HepG2 (cell line): ENCODE results near the gene CCR8. TPM values are rescaled to one million over a fixed set of nuclear protein-coding genes. Genes with fewer than 3 reads are reported as not detected.

Source experiments
- ATAC-seq: fragments of 200-7000 bp; cut with Tn5 transposase; 3 replicates; pipeline ENCODE4 v1.9.1; 2020; ENCODE audit warnings: mild to moderate bottlenecking, moderate library complexity
- BruUV-seq: library from RNA; stranded (reverse); fragments of 400-500 nt; replicated peaks from 2 replicates; lab custom pipeline; 2021; lab: Mats Ljungman, UMichigan
- CTCF ChIA-PET: fragments of 300-600 bp; formaldehyde crosslinking; extraction: SDS; loops from one replicate; lab custom pipeline; 2021; ENCODE audit warnings: low total read pairs, inconsistent platforms, low intra/inter-chr PET ratio; lab: Yijun Ruan, JAX
- POLR2A ChIA-PET: fragments of 350-600 bp; sonication (Branson Sonifier 250); formaldehyde crosslinking; loops from one replicate; lab custom pipeline; 2020; ENCODE audit warnings: antibody characterized with exemption, inconsistent platforms; lab: Yijun Ruan, JAX
- DNase-seq: peaks from one replicate; pipeline ENCODE4 v3.0.0-alpha.2; 2015; ENCODE audit warnings: low spot score
- FAIRE-seq: peaks from 3 replicates; lab custom pipeline; 2011; peaks lifted over from hg19 to GRCh38; lab: Jason Lieb, UNC
- H2AFZ ChIP-seq: one replicate; pipeline ENCODE4 v1.6.1; 2011; ENCODE audit warnings: low read length, inconsistent platforms
- H3K27ac ChIP-seq: fragments of 300-600 bp; 3 replicates; pipeline ENCODE4 v1.8.0; 2011; ENCODE audit warnings: mixed run types, mild to moderate bottlenecking, mixed read lengths, low read length, inconsistent platforms; ENCODE audit not compliant: insufficient read depth; ENCODE audit errors: extremely low read length
- H3K27me3 ChIP-seq, 2 experiments: fragments of 200-600 bp in 1 of 2; 2 replicates in 1 of 2; 3 replicates in 1 of 2; pipeline versions ENCODE4 v1.6.0 to v1.8.0; 2011; ENCODE audit warnings: low read length in 2 of 2, mild to moderate bottlenecking in 2 of 2, moderate library complexity in 2 of 2, inconsistent platforms in 1 of 2; ENCODE audit not compliant: insufficient read depth in 2 of 2, control insufficient read depth in 1 of 2
- H3K36me3 ChIP-seq, 2 experiments: fragments of 200-600 bp in 1 of 2; replicated peaks in 1 of 2; 2 replicates in 1 of 2; 3 replicates in 1 of 2; pipeline versions ENCODE4 v1.5.1 to v1.8.0; 2011; ENCODE audit warnings: low read length in 2 of 2, inconsistent platforms in 1 of 2; ENCODE audit not compliant: insufficient read depth in 2 of 2, control insufficient read depth in 1 of 2
- H3K4me1 ChIP-seq: 2 replicates; pipeline ENCODE4 v1.5.1; 2012; ENCODE audit warnings: low read length, inconsistent platforms; ENCODE audit not compliant: insufficient read depth
- H3K4me2 ChIP-seq: 2 replicates; pipeline ENCODE4 v1.6.0; 2011; ENCODE audit warnings: low read depth, low read length, inconsistent platforms
- H3K4me3 ChIP-seq, 3 experiments: fragments of 200-600 bp in 1 of 3; sonication (generic), shearing (Covaris generic) in 1 of 3; replicated peaks in 1 of 3; 2 replicates each; pipeline ENCODE4 v1.5.1; 2011 to 2016; ENCODE audit warnings: low read length in 3 of 3, inconsistent platforms in 2 of 3, low read depth in 2 of 3, mild to moderate bottlenecking in 2 of 3, control low read depth in 1 of 3, mixed read lengths in 1 of 3; ENCODE audit not compliant: insufficient read depth in 1 of 3
- H3K79me2 ChIP-seq: one replicate; pipeline ENCODE4 v1.6.1; 2011; ENCODE audit warnings: low read length, inconsistent platforms; ENCODE audit not compliant: insufficient read depth
- H3K9ac ChIP-seq: 2 replicates; pipeline ENCODE4 v1.6.0; 2011; ENCODE audit warnings: mild to moderate bottlenecking, low read depth, low read length, inconsistent platforms; ENCODE audit not compliant: insufficient read depth
- H3K9me3 ChIP-seq: 2 replicates; pipeline ENCODE4 v1.5.1; 2012; ENCODE audit warnings: mild to moderate bottlenecking, low read length
- H4K20me1 ChIP-seq: 2 replicates; pipeline ENCODE4 v1.6.0; 2011; ENCODE audit warnings: inconsistent platforms, mild to moderate bottlenecking, low read length, moderate library complexity; ENCODE audit not compliant: insufficient read depth
- GATAD2A ChIP-seq: IDR thresholded peaks from 2 replicates; pipeline ENCODE4 v1.6.1; 2016
- IKZF4 ChIP-seq: sonication (generic); formaldehyde crosslinking; IDR thresholded peaks from 2 replicates; pipeline ENCODE4 v1.5.1; 2020; ENCODE audit warnings: borderline replicate concordance, mild to moderate bottlenecking, low read depth, missing genetic modification reagents; ENCODE audit errors: not compliant biosample characterization
- NR2F6 ChIP-seq, 2 experiments: IDR thresholded peaks; 2 replicates each; pipeline ENCODE4 v1.6.1; 2016; ENCODE audit warnings: antibody characterized with exemption in 1 of 2, mild to moderate bottlenecking in 1 of 2
- SOX6 ChIP-seq, 2 experiments: fragments of 450-650 bp in 1 of 2; sonication (generic) in 1 of 2; formaldehyde crosslinking in 1 of 2; IDR thresholded peaks; 2 replicates each; pipeline versions ENCODE4 v1.4.0 to v1.6.1; 2017 to 2020; ENCODE audit warnings: antibody characterized with exemption in 1 of 2, mild to moderate bottlenecking in 1 of 2, missing genetic modification reagents in 1 of 2
- ZFX ChIP-seq: sonication (generic); formaldehyde crosslinking; IDR thresholded peaks from 2 replicates; pipeline ENCODE4 v1.4.0; 2020; ENCODE audit warnings: mild to moderate bottlenecking, low read depth, missing genetic modification reagents, moderate library complexity
- ZNF350 ChIP-seq: sonication (generic); formaldehyde crosslinking; IDR thresholded peaks from 2 replicates; pipeline ENCODE4 v1.4.0; 2020; ENCODE audit warnings: mild to moderate bottlenecking, low read depth, missing genetic modification reagents, borderline replicate concordance
- ZNF670 ChIP-seq: sonication (generic); formaldehyde crosslinking; IDR thresholded peaks from 2 replicates; pipeline ENCODE4 v1.8.0; 2022; ENCODE audit warnings: mild to moderate bottlenecking, missing genetic modification reagents, borderline replicate concordance
- ZNF839 ChIP-seq: sonication (generic); formaldehyde crosslinking; IDR thresholded peaks from 2 replicates; pipeline ENCODE4 v1.4.0; 2020; ENCODE audit warnings: missing genetic modification reagents, mild to moderate bottlenecking, borderline replicate concordance
- WGBS: methylation state at CpG from one replicate; pipeline ENCODE4 v1.1.6; 2017; ENCODE audit warnings: low lambda C conversion rate; 5-methylcytosine and 5-hydroxymethylcytosine counted together
- in situ Hi-C: cut with HindIII; loops from 2 replicates; pipeline ENCODE4 v1.10.0; 2017; ENCODE audit warnings: low pct_unique_long_range_greater_than_20kb; ENCODE audit not compliant: extremely low pct_ligation_motif_present
- intact Hi-C: fragments of 100-400 bp; cut with micrococcal nuclease; formaldehyde crosslinking; loops from one replicate; pipeline ENCODE4 v1.10.0; 2022; ENCODE audit not compliant: unreplicated experiment
- polyA plus RNA-seq, 8 experiments: library from polyadenylated mRNA; depleted of rRNA in 3 of 8; stranded (reverse) in 7 of 8; unstranded in 1 of 8; fragments of >200 nt; fragmentation: Illumina TruSeq in 4 of 8; extraction: Trizol in 4 of 8; gene quantifications; 2 replicates each; pipeline versions ENCODE4 v1.2.1 to v1.2.3, GENCODE V29; 2011 to 2016; ENCODE audit warnings: low read depth in 4 of 8, missing spikeins in 1 of 8, mixed read lengths in 1 of 8; ENCODE audit not compliant: insufficient read depth in 1 of 8
- total RNA-seq, 5 experiments: library from RNA; depleted of rRNA; stranded (reverse); fragments of >200 nt; fragmentation: Illumina TruSeq; extraction: Trizol; gene quantifications; 2 replicates each; pipeline ENCODE4 v1.2.3, GENCODE V29; 2016; ENCODE audit warnings: low read depth in 1 of 5
- TF ChIP-seq, protein P1 (sequence below): sonication (generic); formaldehyde crosslinking; IDR thresholded peaks from 2 replicates; pipeline ENCODE4 v1.4.0; 2020; ENCODE audit warnings: missing genetic modification reagents

Gene CCR8
- total and polyA plus RNA-seq, 2 of the 13 experiments (the other 11 are each of a cell fraction or from before 2014, with no cell fraction given): not detected

DNA sequence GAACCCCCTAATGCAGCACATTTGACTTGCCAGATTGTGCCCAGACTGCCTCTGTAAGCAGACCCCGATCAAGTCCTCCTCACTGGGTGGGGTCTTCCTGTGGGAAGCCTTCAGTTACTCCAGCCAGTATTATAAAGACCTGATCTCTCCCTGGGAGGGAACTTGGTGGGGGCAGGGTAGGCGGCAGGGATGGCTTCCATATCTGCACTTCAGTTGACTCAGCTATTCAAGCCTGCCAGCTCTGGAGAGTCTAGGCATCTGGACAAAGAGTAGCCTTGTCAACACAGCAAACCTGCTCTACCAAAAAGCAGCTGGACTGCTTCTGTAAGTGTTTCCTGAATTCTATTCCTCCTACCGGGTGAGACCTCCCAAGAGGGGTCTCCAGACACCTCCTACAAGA lies 32.7 kb downstream of the CCR8 start:
- intact Hi-C loops: no loop called here
- ATAC-seq (peak; percentile 73), FAIRE-seq (no peak), DNase-seq (no peak)
- Histone ChIP-seq H3K79me2 (no peaks in the 10 kb centered on the region), H3K27ac (no peak overlapping the region), H4K20me1 (no peaks in the 10 kb centered on the region), H3K27me3 (no peaks in the 10 kb centered on the region), H3K4me3 (no peak overlapping the region), H3K9me3 (no peaks in the 10 kb centered on the region), H2AFZ (no peak overlapping the region), H3K4me2 (peak overlapping the region; percentile 30), H3K36me3 (no peaks in the 10 kb centered on the region), H3K9ac (no peak overlapping the region), H3K4me1 (peaks cover 19% of the 10 kb centered on the region)
- TF ChIP-seq, protein P1, sequence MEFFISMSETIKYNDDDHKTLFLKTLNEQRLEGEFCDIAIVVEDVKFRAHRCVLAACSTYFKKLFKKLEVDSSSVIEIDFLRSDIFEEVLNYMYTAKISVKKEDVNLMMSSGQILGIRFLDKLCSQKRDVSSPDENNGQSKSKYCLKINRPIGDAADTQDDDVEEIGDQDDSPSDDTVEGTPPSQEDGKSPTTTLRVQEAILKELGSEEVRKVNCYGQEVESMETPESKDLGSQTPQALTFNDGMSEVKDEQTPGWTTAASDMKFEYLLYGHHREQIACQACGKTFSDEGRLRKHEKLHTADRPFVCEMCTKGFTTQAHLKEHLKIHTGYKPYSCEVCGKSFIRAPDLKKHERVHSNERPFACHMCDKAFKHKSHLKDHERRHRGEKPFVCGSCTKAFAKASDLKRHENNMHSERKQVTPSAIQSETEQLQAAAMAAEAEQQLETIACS (CRISPR knock-in tag): no peak
- no peak for TF ChIP-seq IKZF4 (CRISPR knock-in tag)
- TF ChIP-seq ZNF670: no peak
- TF ChIP-seq ZFX (CRISPR knock-in tag): no peak
- BruUV-seq: no TSS peak
- POLR2A ChIA-PET: no interaction called here
- in situ Hi-C loops: no loop called here
- CTCF ChIA-PET: no interaction called here
- WGBS: 33% methylated on average over 3 of the region's 3 CpGs

DNA sequence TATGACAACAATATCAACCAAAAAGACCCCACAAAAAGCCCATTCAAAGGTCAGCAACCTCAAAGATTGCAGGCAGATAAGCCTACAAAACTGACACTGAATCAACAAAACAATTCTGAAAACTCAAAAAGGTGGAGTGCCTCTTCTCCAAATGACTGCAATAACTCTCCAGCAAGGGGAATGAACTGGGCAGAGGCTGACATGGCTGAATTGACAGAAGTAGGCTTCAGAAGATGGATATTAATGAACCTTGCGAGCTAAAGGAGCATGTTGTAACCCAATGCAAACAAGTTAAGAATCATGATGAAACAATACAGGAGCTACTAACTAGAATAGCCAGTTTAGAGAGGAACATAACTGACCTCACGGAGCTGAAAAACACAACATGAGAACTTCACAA lies 33.3 kb downstream of the CCR8 start:
- no peaks in the 10 kb centered on the region for H3K27me3 ChIP-seq
- no peaks in the 10 kb centered on the region for H4K20me1 ChIP-seq
- no peak overlapping the region for H3K9ac ChIP-seq
- no peaks in the 10 kb centered on the region for H3K9me3 ChIP-seq
- no peak overlapping the region for H3K4me3 ChIP-seq
- no peaks in the 10 kb centered on the region for H3K36me3 ChIP-seq
- no peak overlapping the region for H3K27ac ChIP-seq
- intact Hi-C loops: no loop called here
- DNase-seq (no peak), ATAC-seq (peak; percentile 54), FAIRE-seq (no peak)
- WGBS: 9% methylated on average over 2 of the region's 2 CpGs
- POLR2A ChIA-PET: no interaction called here
- no TSS peak for BruUV-seq
- H2AFZ ChIP-seq: no peak overlapping the region
- no peaks in the 10 kb centered on the region for H3K79me2 ChIP-seq
- H3K4me2 ChIP-seq: peak overlapping the region; percentile 30
- H3K4me1 ChIP-seq: peaks cover 19% of the 10 kb centered on the region
- CTCF ChIA-PET: no interaction called here
- in situ Hi-C loops: no loop called here
- TF ChIP-seq NR2F6 (IDR thresholded peaks at IDR 0.05) (peak; percentile 56), NR2F6 (CRISPR knock-in tag; IDR thresholded peaks at IDR 0.05) (no peak), GATAD2A (CRISPR knock-in tag) (peak; percentile 32; the same call in 1 of the 2 replicates), ZNF350 (CRISPR knock-in tag) (no peak), ZNF839 (CRISPR knock-in tag) (no peak), SOX6 (IDR thresholded peaks at IDR 0.05) (no peak), SOX6 (CRISPR knock-in tag; IDR thresholded peaks at IDR 0.05) (0 out of 2 replicates have a peak, but pooled peaks have one; percentile 30)
